SH-SY5Y (cell line): Measurements from ENCODE around the gene DDX41.

Experiments
- GATA2 ChIP-seq: IDR thresholded peaks from 2 replicates; pipeline ENCODE4 v1.6.1; 2011; ENCODE audit warnings: mild to moderate bottlenecking, low read depth, low read length
- GATA3 ChIP-seq: IDR thresholded peaks from 2 replicates; pipeline ENCODE4 v1.6.1; 2011; ENCODE audit warnings: low read depth, mild to moderate bottlenecking, low read length, moderate library complexity

DNA sequence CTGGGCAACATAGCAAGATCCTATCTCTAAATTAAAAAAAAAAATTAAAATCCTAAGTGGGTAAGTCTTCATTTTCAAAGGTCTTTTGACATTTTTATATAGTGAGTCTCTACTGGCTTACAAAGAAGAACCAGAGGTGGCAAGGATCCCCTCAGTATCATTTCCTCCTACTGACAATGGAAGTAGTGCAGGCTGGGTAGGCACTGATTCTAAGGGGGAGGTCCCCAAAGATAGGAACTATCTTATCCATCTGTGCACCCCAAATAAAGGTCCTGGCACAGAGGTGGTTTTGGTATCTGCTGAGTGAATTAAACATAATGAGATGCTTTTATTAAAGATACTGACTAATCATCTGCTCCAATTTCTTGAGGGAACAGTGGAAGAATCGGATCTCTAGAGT lies 33.4 kb upstream of the DDX41 start:
- TF ChIP-seq GATA2 (no peak), GATA3 (no peak)
